LHCN-M2 (cell line): ENCODE results near the gene BABAM2. TPM values are rescaled to one million over a fixed set of nuclear protein-coding genes. Genes with fewer than 3 reads are reported as not detected.
"Not testable (repeated sequence)": the region's sequence is repeated elsewhere in the genome, so short reads cannot be mapped to it uniquely, and the experiment has no call there.

Experiments
- DNase-seq: peaks from one replicate; pipeline ENCODE4 v3.0.0-alpha.2; 2012; ENCODE audit warnings: low read depth
- total RNA-seq: library from RNA; depleted of rRNA; stranded (reverse); fragments of >200 nt; gene quantifications from 2 replicates; pipeline ENCODE4 v1.2.3, GENCODE V29; 2014

BABAM2 gene
- total RNA-seq, 1 experiment from 2014 or later: 36.6 TPM

GRCh38 chr2:27878825-27879224, 11.7 kb upstream of the BABAM2 start:
- no peak for DNase-seq

DNA sequence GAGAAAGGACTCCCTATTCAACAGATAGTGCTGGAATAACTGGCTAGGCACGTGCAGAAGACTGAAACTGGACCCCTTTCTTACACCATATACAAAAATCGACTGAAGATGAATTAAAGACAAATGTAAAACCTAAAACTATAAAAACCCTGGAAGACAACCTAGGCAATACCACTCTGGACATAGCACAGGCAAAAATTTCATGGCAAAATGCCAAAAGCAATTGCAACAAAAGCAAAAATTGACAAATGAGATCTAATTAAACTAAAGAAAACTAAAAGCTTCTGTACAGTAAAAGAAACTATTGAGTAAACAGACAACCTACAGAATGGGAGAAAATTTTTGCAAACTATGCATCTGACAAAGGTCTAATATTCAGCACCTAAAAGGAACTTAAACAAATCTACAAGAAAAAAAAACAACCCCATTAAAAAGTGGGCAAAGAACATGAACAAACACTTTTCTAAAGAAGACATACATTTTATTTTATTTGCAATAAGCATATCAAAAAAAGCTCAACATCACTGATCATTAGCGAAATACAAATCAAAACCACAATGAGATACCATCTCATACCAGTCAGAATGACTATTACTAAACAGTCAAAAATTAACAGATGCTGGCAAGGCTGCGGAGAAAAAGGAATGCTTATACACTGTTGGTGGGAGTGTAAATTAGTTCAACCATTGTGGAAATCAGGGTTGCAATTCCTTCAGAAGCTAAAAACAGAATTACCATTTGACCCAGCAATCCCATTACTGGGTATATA, 8.5 kb upstream of the BABAM2 start:
- not testable (repeated sequence) for DNase-seq

DNA sequence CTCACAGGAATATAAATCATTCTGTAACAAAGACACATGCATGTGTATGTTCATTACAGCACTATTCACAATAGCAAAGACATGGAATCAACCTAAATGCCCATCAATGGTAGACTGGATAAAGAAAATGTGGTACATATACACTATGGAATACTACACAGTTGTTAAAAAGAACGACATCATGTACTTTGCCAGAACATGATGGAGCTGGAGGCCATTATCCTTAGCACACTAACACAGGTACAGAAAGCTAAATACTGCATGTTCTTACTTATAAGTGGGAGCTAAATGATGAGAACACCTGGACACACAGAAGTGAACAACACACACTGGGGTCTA, 8.0 kb upstream of the BABAM2 start:
- not testable (repeated sequence) for DNase-seq

GRCh38 chr2:27884601-27885000, 5.9 kb upstream of the BABAM2 start:
- no peak for DNase-seq

GRCh38 chr2:27885234-27885633, 5.3 kb upstream of the BABAM2 start:
- peak; percentile 42 for DNase-seq

DNA sequence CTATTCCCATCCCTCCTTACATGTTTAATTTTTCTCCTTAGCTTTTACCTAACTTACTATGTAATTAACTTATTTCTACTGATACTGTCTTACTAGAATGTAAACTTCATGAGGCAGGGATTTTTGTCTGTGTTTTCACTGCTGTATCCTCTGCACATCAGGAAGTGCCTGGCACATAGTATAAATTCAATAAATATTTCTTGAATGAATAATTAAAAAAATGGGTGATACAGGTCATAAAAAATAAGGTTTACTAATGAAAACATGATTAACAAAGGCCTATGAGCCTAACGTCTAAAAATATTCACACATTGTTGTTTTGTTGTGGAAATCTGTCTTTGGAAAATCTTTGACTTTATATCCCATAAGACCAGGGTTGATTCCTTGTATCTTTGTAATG, 4.9 kb upstream of the BABAM2 start:
- DNase-seq: no peak

- no peak for DNase-seq
These were observed 4.2 kb upstream of the BABAM2 start for GRCh38 chr2:27886322-27886721.

DNA sequence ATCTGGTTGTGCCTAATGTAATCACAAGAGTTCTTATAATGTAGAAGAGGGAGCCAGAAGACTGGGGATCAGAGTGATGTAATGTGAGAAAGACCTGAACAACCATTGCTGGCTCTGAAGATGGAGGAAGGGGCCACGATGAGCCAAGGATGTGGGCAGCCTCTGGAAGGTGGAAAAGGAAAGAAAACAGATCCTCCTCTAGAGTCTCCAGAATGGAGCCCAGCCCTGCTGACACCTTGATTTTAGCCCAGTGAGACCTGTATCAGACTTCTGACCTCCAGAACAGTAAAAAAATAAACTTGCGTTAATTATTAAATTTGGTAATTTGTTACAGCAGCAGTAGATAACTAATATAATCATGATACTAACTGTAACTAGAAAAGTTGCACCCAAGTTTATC, 3.4 kb upstream of the BABAM2 start:
- DNase-seq: no peak

DNA sequence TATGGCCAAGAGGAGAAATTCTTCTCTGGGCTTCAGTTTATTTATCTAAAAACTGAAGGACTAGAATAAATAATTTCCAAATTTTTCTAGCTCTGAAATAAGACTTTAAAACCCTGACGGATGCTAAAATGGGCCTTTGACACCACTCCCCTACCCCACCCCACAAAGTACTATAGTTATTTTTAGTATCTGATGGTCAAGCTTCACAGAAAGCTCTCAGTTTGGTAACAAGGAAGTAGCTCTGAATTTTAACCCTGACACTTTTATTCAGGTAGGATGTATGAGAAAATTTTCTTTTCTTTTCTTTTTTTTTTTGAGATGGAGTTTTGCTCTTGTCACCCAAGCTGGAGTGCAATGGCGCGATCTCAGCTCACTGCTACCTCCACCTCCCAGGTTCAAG, 2.7 kb upstream of the BABAM2 start:
- DNase-seq: no peak

DNA sequence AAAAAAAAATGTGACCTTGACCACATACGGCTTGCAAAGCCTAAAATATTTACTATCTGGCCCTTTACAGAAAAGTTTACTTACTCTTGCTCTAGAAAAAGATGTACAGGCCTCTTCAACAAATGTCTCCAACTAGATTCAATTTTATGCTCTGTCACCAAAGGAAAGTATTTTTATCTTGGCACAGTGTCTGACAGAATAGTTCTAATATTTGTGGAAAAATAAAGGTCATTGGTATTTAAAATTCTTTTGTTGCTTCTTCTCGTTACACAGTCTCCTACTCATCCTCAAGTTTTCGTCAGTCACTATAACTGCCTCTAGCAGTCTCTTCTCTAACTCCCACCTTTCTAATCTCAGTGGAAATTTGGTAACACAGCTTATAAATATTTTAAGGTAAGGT, 1.7 kb upstream of the BABAM2 start:
- DNase-seq: no peak

DNA sequence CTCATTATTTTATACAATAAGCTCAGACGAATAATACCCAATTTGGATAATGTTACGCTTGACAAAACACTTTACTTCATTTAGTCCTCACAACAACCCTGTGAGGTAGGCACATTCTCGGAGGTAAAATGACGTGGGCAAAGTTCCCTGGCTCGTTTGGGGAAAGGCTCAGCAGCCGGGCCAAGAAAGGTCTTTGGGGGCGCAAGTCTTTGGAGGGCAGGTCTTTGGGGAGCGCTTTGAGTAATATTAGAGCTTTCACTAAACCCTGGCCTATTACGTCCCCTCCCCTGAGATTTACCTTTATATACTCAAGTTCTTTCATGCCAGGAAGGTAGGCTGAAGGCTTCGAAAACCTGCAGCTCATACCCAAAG, 769 bp upstream of the BABAM2 start:
- no peak for DNase-seq

DNA sequence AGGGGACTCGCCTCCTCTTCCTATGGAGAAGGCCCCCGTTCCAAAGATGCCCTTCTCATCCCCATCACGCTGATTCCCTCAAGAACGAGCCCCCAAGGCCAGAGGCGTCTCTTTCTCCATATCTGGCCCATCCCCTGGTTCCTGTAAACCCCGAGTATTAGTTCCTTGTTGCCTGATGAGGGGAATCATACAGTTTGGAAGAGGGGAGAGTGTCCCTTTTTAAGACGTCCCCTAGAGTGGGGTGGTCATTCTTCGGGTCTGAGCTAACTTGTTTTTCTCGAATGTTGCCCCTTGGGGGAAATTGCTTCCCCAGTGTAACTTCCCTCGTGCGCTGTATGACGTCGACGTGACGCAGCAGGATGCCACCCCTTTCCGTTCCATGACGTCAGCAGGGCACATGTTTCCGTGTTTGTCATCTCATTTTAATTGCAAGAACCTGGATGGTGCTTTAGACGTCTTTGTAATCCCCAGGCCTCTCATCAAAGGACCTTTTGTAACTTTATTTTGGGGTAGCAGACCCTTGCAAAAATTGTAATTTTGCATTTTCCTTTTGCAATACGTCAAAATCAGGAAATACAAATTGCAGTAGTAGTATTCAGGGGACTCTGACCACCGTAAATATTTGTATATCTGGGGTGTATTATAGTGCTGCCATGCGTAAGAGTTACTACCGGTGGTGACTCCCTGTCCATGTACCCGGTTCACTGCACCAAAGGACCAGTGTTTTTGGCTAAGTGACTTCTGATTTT, 569 bp downstream of the BABAM2 start:
- DNase-seq: peak; percentile 69

DNA sequence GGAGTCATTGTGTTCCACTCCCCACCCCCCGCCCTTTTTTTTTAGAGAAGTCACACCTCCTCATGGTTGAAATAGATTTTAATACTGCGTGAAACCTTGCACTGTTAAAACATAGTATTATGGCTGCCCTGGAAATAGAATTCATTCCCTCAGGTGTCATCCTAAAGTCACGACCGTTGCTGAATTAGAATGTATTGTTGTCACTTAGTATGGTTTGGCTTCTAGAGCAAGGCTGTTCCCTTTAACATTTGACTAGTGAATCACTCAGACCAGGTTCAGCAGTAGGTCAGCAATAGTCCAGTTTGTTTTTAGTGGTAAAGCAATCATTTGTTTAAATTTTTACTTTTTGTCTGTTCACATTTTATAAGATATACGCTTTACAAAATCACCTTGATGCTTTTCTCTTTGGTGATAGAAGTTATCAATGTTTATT, 1.2 kb downstream of the BABAM2 start:
- DNase-seq: no peak

- DNase-seq: no peak
These were observed 2.5 kb downstream of the BABAM2 start for GRCh38 chr2:27893006-27893405.

GRCh38 chr2:27897717-27898116, 7.2 kb downstream of the BABAM2 start:
- no peak for DNase-seq

- DNase-seq: peak; percentile 79
These were observed 10.7 kb downstream of the BABAM2 start for GRCh38 chr2:27901234-27901633.

DNA sequence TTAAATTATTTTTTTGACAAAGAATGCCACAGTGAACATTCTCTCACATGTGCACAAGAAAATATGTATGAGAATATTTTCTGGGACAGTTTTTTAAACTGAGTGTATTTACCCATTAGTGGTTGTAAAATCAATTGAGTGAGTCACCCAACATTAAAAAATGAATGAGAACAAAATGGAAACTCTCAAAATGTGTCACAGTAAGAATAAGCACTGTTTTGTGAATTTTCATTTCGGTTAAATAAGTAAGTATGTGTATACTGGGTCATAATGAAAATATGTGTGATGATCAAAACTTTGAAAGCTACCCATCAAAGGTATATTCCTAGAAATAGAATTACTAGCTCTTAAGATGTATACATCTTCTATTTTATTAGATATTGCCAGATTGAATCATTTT, 11.6 kb downstream of the BABAM2 start:
- DNase-seq: peak; percentile 23

DNA sequence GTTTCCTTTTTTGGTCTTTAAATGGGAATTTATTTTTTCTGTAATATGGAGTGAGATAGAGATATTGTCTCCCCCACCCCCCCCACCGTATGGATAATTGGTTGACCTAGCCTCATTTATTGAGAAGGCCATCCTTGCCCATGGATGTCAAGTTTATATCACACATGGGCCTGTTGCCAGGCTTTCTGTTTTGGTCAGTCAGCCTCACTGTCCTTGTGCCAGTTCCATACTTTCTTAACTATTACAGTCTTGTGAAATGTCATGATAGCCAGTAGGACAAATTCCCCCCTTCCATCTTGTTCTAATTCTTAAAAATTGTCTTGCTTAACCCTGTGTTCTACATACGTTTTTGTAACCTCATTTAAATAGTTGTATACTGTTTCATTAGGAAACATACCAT, 12.5 kb downstream of the BABAM2 start:
- no peak for DNase-seq

- DNase-seq: peak; percentile 80
These were observed 13.3 kb downstream of the BABAM2 start for GRCh38 chr2:27903649-27904404.

- no peak for DNase-seq
These were observed 13.8 kb downstream of the BABAM2 start for GRCh38 chr2:27904405-27904665.

GRCh38 chr2:27906074-27906473, 15.5 kb downstream of the BABAM2 start:
- no peak for DNase-seq

DNA sequence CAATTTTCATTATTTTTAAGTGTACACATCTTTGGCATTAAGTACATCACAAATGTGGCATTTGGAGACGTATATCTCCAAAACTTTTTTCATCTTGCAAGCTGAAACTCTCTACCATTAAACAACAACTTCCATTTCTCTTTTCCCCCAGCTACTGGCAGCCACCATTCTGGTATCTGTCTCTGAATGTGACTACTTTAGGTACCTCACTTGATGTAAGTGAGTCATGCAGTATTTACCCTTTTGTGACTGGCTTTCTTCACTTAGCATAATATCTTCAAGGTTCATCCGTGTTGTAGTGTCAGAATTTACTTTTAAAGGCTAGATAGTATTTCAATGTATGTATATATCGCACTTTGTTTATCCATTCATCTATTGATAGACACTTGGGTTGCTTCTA, 17.0 kb downstream of the BABAM2 start:
- DNase-seq: no peak

DNA sequence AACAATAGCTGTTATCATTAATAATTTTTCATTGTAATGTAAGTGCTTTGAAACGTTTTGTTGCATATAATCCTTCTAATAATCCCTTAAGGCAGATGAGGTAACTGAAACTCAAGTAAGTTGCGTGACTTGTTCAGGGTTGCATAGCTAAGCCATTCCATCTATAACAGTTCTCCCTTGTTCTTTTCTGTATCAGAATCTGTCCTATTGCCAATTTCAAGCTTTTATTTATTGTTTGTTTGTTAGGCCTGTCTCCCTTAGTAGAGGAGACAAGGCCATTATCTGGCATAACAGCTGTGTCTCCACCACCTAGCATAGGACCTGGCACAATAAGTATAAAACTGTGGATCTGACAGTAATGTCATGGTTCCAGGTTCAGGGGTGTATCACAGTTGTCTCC, 19.4 kb downstream of the BABAM2 start:
- no peak for DNase-seq
